PC-3 (cell line): ENCODE data around the gene IBA57.

Experiments
- CTCF ChIP-seq: fragments of 300-600 bp; sonication (generic); conservative IDR thresholded peaks from 2 replicates; pipeline ENCODE4 v1.5.1; 2017; ENCODE audit warnings: antibody characterized with exemption, low read depth, mild to moderate bottlenecking, low read length
- EZH2 ChIP-seq: fragments of 300-600 bp; sonication (generic); IDR thresholded peaks from one replicate; pipeline ENCODE4 v1.6.1; 2017; ENCODE audit warnings: antibody characterized with exemption, mild to moderate bottlenecking, low read length; ENCODE audit not compliant: unreplicated experiment
- EZH2phosphoT487 ChIP-seq: fragments of 300-600 bp; sonication (generic); IDR thresholded peaks from 2 replicates; pipeline ENCODE4 v1.6.1; 2018; ENCODE audit warnings: mild to moderate bottlenecking, antibody characterized with exemption, low read length, borderline replicate concordance

DNA sequence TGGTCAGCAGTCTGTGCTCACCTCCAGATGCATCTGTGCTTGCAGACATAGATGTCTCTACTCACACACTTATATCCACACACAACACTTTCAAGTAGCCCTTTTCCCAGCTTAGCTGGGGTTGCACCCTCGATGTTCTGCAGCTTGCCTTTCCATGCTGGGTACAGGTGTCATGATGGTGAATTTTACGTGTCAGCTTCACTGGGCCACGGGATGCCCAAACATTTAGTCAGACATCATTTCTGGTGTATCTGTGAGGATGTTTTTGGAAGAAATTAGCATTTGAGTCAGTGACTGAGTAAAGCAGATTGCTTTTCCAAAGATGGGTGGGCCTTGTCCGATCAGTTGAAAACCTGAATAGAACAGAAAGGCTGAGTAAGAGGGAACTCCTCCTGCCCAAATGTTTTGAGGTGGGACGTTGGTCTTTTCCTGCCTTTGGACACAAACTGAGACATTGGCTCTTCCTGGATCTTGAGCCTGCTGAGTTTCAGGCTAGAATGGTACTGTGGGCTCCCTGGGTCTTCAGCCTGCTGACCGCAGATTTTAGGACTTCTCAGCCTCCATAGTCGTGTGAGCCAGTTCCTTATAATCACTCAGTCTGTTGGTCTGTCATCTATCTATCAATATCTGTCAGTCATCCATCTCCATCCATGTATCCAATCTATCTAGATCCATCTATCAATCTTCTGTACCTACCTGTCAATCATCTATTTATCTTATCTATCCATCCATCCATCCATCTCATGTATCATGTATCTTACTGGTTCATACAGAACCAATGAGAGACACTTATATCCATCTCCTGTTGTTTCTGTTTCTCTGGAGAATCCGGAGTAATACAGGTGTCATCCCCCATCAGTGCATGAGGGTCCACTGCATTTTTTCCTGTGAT is 29.6 kb downstream of the IBA57 start:
- TF ChIP-seq CTCF (no peak), EZH2phosphoT487 (no peak), EZH2 (no peak)
